LoVo (cell line): ENCODE measurements around the gene NSUN3.

Source experiments
- DNase-seq: peaks from one replicate; pipeline ENCODE4 v3.0.0-alpha.2; 2016; ENCODE audit warnings: low spot score

NSUN3 gene

GRCh38 chr3:94130690-94131089 is 67.8 kb downstream of the NSUN3 start:
- no peak for DNase-seq

GRCh38 chr3:94132777-94133176 is 69.9 kb downstream of the NSUN3 start:
- DNase-seq = no peak

GRCh38 chr3:94136133-94136532 is 73.3 kb downstream of the NSUN3 start:
- DNase-seq = no peak

GRCh38 chr3:94137377-94137776 is 74.5 kb downstream of the NSUN3 start:
- DNase-seq = no peak

GRCh38 chr3:94146455-94146854 is 83.6 kb downstream of the NSUN3 start:
- no peak for DNase-seq

- DNase-seq = no peak
These were observed 84.2 kb downstream of the NSUN3 start for GRCh38 chr3:94147012-94147411.

GRCh38 chr3:94150113-94150512 is 87.3 kb downstream of the NSUN3 start:
- DNase-seq = no peak

- no peak for DNase-seq
These were observed 93.8 kb downstream of the NSUN3 start for GRCh38 chr3:94156626-94157025.

- DNase-seq = no peak
These were observed 95.7 kb downstream of the NSUN3 start for GRCh38 chr3:94158512-94158911.

- DNase-seq = peak; percentile 61
These were observed 96.4 kb downstream of the NSUN3 start for GRCh38 chr3:94159062-94159828.

- DNase-seq = peak; percentile 39
These were observed 99.8 kb downstream of the NSUN3 start for GRCh38 chr3:94162700-94163099.

- DNase-seq = no peak
These were observed 104.5 kb downstream of the NSUN3 start for GRCh38 chr3:94167346-94167745.

GRCh38 chr3:94167796-94168195 is 104.9 kb downstream of the NSUN3 start:
- no peak for DNase-seq

- no peak for DNase-seq
These were observed 109.1 kb downstream of the NSUN3 start for GRCh38 chr3:94171954-94172353.

- no peak for DNase-seq
These were observed 109.9 kb downstream of the NSUN3 start for GRCh38 chr3:94172695-94173310.

GRCh38 chr3:94173673-94174434 is 111.0 kb downstream of the NSUN3 start:
- DNase-seq = no peak

- DNase-seq = no peak
These were observed 112.8 kb downstream of the NSUN3 start for GRCh38 chr3:94175677-94176076.

- no peak for DNase-seq
These were observed 114.3 kb downstream of the NSUN3 start for GRCh38 chr3:94176988-94177745.
